Brain pericyte (primary cell): ENCODE measurements around the gene DNAJC17.

Source experiments
- DNase-seq: peaks from one replicate; pipeline ENCODE4 v3.0.0-alpha.2; 2012; ENCODE audit warnings: low read depth, low spot score

The DNAJC17 gene

GRCh38 chr15:40766906-40767837 lies 40.1 kb downstream of the DNAJC17 start:
- DNase-seq = no peak

- no peak for DNase-seq
Measured at GRCh38 chr15:40766194-40766815, 41.0 kb downstream of the DNAJC17 start.

GRCh38 chr15:40764629-40765103 lies 42.6 kb downstream of the DNAJC17 start:
- no peak for DNase-seq

GRCh38 chr15:40763801-40764628 lies 43.3 kb downstream of the DNAJC17 start, which contains the start of gene GCHFR:
Gene GCHFR (plus strand): TSS chr15:40764068. CDS start chr15:40764181, 113 bp downstream.
- no peak for DNase-seq

- DNase-seq = no peak
Measured at GRCh38 chr15:40762919-40763800, 44.1 kb downstream of the DNAJC17 start.

GRCh38 chr15:40759961-40760360 lies 47.3 kb downstream of the DNAJC17 start:
- no peak for DNase-seq

- DNase-seq = no peak
Measured at GRCh38 chr15:40756938-40757337, 50.3 kb downstream of the DNAJC17 start.

GRCh38 chr15:40755812-40756208 lies 51.5 kb downstream of the DNAJC17 start:
- no peak for DNase-seq

GRCh38 chr15:40754883-40755811 lies 52.1 kb downstream of the DNAJC17 start, which contains the start of gene RMDN3:
Gene RMDN3 (minus strand): TSS chr15:40755254. CDS start chr15:40754783, 471 bp downstream.
- DNase-seq = peak; percentile 69

- DNase-seq = no peak
Measured at GRCh38 chr15:40754574-40754882, 52.7 kb downstream of the DNAJC17 start.

GRCh38 chr15:40751745-40752144 lies 55.5 kb downstream of the DNAJC17 start:
- DNase-seq = no peak

- no peak for DNase-seq
Measured at GRCh38 chr15:40750885-40751284, 56.4 kb downstream of the DNAJC17 start.

- DNase-seq = no peak
Measured at GRCh38 chr15:40749151-40749630, 58.1 kb downstream of the DNAJC17 start.

GRCh38 chr15:40747685-40748631 lies 59.3 kb downstream of the DNAJC17 start:
- DNase-seq = no peak

GRCh38 chr15:40746916-40747418 lies 60.3 kb downstream of the DNAJC17 start:
- no peak for DNase-seq

GRCh38 chr15:40744815-40745152 lies 62.5 kb downstream of the DNAJC17 start:
- no peak for DNase-seq

GRCh38 chr15:40743921-40744814 lies 63.1 kb downstream of the DNAJC17 start:
- DNase-seq = no peak
